ENCODE data around the gene RNF149. TPM values are rescaled to one million over a fixed set of nuclear protein-coding genes. Genes with fewer than 3 reads are reported as not detected.

RNF149 gene
- total and polyA plus RNA-seq, 9 of the 15 experiments (the other 6 are each of a cell fraction or from before 2014, with no cell fraction given) = 9.0 to 31.5 (median 22.8) TPM

DNA sequence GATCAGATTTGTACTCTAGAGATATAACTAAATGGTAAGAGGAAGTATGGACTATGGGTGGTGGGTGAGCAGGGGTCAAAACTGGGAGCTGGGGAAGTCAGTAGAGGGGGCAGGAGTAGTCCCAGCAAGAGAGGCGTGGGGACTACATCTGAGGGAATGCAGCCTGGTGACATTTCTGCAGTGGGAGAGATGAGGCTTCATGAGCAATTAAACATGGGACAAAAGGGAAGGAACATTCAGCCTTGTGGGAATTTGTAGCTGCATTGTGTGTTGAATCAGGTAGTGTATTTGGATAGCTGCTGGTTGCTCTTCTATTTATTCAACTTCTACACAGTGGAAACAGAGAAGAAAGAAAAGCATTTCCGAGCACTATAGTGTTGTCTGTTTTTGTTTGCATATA lies 52.2 kb downstream of the RNF149 start:
- Histone ChIP-seq H3K27ac (ENCODE audit: extremely low read depth, low read depth, low read length) (no peak overlapping the region), H4K20me1 (replicated peaks; ENCODE audit: control insufficient read depth, insufficient read depth, low read length) (0 out of 2 replicates have a peak, but pooled peaks cover 7% of the 10 kb centered on the region)
- intact Hi-C loops (cut with micrococcal nuclease) = no loop called here

DNA sequence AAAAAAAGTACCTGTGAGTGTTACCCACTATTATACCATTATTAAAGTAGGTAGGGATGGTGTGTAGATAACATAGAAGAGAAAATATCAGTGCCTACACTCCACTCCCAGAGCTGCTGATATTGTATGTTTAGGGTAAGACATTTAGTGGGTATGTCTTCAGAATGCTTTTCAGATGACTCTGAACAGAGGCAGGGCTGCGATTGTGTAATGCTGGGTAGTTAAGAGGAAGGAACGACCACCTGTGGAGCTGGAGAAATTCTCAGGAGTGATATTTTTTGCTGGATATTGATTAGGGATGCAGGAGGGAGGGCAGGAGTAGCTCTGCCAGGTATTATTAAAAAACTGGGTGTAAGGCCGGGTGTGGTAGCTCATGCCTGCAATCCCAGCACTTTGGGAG lies 53.0 kb downstream of the RNF149 start:
- Histone ChIP-seq H4K20me1 (replicated peaks; ENCODE audit: control insufficient read depth, insufficient read depth, low read length) (0 out of 2 replicates have a peak, but pooled peaks cover 7% of the 10 kb centered on the region), H3K9me3 (replicated peaks; ENCODE audit: control insufficient read depth, insufficient read depth, low read depth, low read length) (no peaks in the 10 kb centered on the region), H3K9me1 (ENCODE audit: control insufficient read depth, insufficient read depth, low read length) (no peaks in the 10 kb centered on the region), H3K4me2 (ENCODE audit: insufficient read depth, low read length) (no peak overlapping the region), H3K36me3 (ENCODE audit: control insufficient read depth, insufficient read depth, low read length) (peaks cover 44% of the 10 kb centered on the region; the same call in 2 of the 3 replicates), H3K9ac (ENCODE audit: insufficient read depth in 1 of 2, low read depth in 2 of 2, low read length in 2 of 2) (no peak overlapping the region), H3K79me2 (ENCODE audit: control insufficient read depth, insufficient read depth, low read length) (peaks cover 43% of the 10 kb centered on the region), H3K27ac (ENCODE audit: extremely low read depth, low read depth, low read length) (no peak overlapping the region), H2AFZ (ENCODE audit: low read depth, low read length) (no peak overlapping the region), H3K4me3 (no peak overlapping the region), H3K4me1 (replicated peaks in 1 of 2; ENCODE audit: control insufficient read depth in 2 of 2, insufficient read depth in 2 of 2, low read length in 2 of 2) (peaks cover 20 to 24% of the 10 kb centered on the region in 2 experiments), H3K27me3 (ENCODE audit: control insufficient read depth in 2 of 2, insufficient read depth in 2 of 2, low read length in 2 of 2) (no peaks in the 10 kb centered on the region)
- no TSS peak for BruUV-seq (replicated peaks)
- in situ Hi-C loops (cut with MboI) (no loop called here), intact Hi-C loops (cut with micrococcal nuclease) (no loop called here)
- CTCF ChIA-PET (ENCODE audit: low intra/inter-chr PET ratio) = no interaction called here
- no peak for ATAC-seq
- no peak for FAIRE-seq
- POLR2A ChIA-PET = interaction anchor here (1.2 to 1.6 kb wide), 3 partner anchors 9 to 28 kb away, joined by 3 read pairs; no protein-coding TSS in a partner anchor
- WGBS (ENCODE audit: insufficient coverage, low coverage, missing lambda C conversion rate) = 88% methylated on average over 3 of the region's 3 CpGs
- no peak for DNase-seq (ENCODE audit: extremely low read depth in 1 of 4, low spot score in 3 of 4)
- TF ChIP-seq ZNF76 (CRISPR knock-in tag; IDR thresholded peaks at IDR 0.05; ENCODE audit: borderline replicate concordance) (no peak), NCOA2 (IDR thresholded peaks at IDR 0.05; ENCODE audit: partially characterized antibody in 2 of 2) (no peak), POU5F1 (IDR thresholded peaks at IDR 0.05; ENCODE audit: borderline replicate concordance, low read depth, low read length, partially characterized antibody) (no peak), RAD21 (CRISPR knock-in tag; conservative IDR thresholded peaks at IDR 0.05 in 1 of 2, IDR thresholded peaks at IDR 0.05 in 1 of 2) (no peak), U2AF1 (optimal IDR thresholded peaks at IDR 0.05; ENCODE audit: low read depth, low read length) (no peak)
- TF ChIP-seq, protein P1, sequence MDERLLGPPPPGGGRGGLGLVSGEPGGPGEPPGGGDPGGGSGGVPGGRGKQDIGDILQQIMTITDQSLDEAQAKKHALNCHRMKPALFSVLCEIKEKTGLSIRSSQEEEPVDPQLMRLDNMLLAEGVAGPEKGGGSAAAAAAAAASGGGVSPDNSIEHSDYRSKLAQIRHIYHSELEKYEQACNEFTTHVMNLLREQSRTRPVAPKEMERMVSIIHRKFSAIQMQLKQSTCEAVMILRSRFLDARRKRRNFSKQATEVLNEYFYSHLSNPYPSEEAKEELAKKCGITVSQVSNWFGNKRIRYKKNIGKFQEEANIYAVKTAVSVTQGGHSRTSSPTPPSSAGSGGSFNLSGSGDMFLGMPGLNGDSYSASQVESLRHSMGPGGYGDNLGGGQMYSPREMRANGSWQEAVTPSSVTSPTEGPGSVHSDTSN (CRISPR knock-in tag; IDR thresholded peaks at IDR 0.05; ENCODE audit: low read depth) = no peak
- TF ChIP-seq, protein P1 (tag; conservative IDR thresholded peaks at IDR 0.05; ENCODE audit: low read depth) = no peak
- TF ChIP-seq, protein P2, sequence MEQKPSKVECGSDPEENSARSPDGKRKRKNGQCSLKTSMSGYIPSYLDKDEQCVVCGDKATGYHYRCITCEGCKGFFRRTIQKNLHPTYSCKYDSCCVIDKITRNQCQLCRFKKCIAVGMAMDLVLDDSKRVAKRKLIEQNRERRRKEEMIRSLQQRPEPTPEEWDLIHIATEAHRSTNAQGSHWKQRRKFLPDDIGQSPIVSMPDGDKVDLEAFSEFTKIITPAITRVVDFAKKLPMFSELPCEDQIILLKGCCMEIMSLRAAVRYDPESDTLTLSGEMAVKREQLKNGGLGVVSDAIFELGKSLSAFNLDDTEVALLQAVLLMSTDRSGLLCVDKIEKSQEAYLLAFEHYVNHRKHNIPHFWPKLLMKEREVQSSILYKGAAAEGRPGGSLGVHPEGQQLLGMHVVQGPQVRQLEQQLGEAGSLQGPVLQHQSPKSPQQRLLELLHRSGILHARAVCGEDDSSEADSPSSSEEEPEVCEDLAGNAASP (IDR thresholded peaks at IDR 0.05) = no peak

More for the DNA sequence above, 52.2 kb downstream of the RNF149 start:
- Histone ChIP-seq H3K4me2 (ENCODE audit: insufficient read depth, low read length) (no peak overlapping the region), H3K9me1 (ENCODE audit: control insufficient read depth, insufficient read depth, low read length) (no peaks in the 10 kb centered on the region), H3K27me3 (ENCODE audit: control insufficient read depth in 2 of 2, insufficient read depth in 2 of 2, low read length in 2 of 2) (no peaks in the 10 kb centered on the region), H3K36me3 (ENCODE audit: control insufficient read depth, insufficient read depth, low read length) (peaks cover 52% of the 10 kb centered on the region; the same call in 2 of the 3 replicates), H3K9me3 (replicated peaks; ENCODE audit: control insufficient read depth, insufficient read depth, low read depth, low read length) (no peaks in the 10 kb centered on the region), H2AFZ (ENCODE audit: low read depth, low read length) (no peak overlapping the region), H3K9ac (ENCODE audit: insufficient read depth in 1 of 2, low read depth in 2 of 2, low read length in 2 of 2) (no peak overlapping the region), H3K4me1 (replicated peaks in 1 of 2; ENCODE audit: control insufficient read depth in 2 of 2, insufficient read depth in 2 of 2, low read length in 2 of 2) (peaks cover 20 to 24% of the 10 kb centered on the region in 2 experiments), H3K79me2 (ENCODE audit: control insufficient read depth, insufficient read depth, low read length) (peaks cover 43% of the 10 kb centered on the region), H3K4me3 (no peak overlapping the region)
- FAIRE-seq (no peak), DNase-seq (ENCODE audit: extremely low read depth in 1 of 4, low spot score in 3 of 4) (no peak), ATAC-seq (no peak)
- WGBS (ENCODE audit: insufficient coverage, low coverage, missing lambda C conversion rate) = 93% methylated on average over 2 of the region's 2 CpGs
- CTCF ChIA-PET (ENCODE audit: low intra/inter-chr PET ratio) = no interaction called here
- POLR2A ChIA-PET = interaction anchor here (1.2 to 1.6 kb wide), 3 partner anchors 9 to 27 kb away, joined by 3 read pairs; no protein-coding TSS in a partner anchor
- no TSS peak for BruUV-seq (replicated peaks)
- in situ Hi-C loops (cut with MboI) = no loop called here
- TF ChIP-seq KDM1A (IDR thresholded peaks at IDR 0.05) (0 out of 4 replicates have a peak, but pooled peaks of 1 of the 2 experiments have one; percentile 15), GTF2E2 (tag; IDR thresholded peaks at IDR 0.05) (no peak), PML (IDR thresholded peaks at IDR 0.05; ENCODE audit: low read length) (no peak), ZNF79 (CRISPR knock-in tag; IDR thresholded peaks at IDR 0.05; ENCODE audit: low read depth) (no peak), TEAD4 (IDR thresholded peaks at IDR 0.05; ENCODE audit: low read length) (no peak), TEAD4 (CRISPR knock-in tag; IDR thresholded peaks at IDR 0.05; ENCODE audit: borderline replicate concordance) (no peak), TOE1 (IDR thresholded peaks at IDR 0.05; ENCODE audit: borderline replicate concordance) (no peak), TOE1 (CRISPR knock-in tag; IDR thresholded peaks at IDR 0.05; ENCODE audit: borderline replicate concordance, low read depth) (no peak)
